Measurements from ENCODE around the gene ZNF627.
"Not testable (repeated sequence)": the region's sequence is repeated elsewhere in the genome, so short reads cannot be mapped to it uniquely, and the experiment has no call there.

The ZNF627 gene

GRCh38 chr19:11598103-11598483, 810 bp downstream of the ZNF627 start:
- H3K9me3 ChIP-seq (ENCODE audit: severe bottlenecking): no peaks in the 10 kb centered on the region
- ATAC-seq (ENCODE audit: low read depth): no peak
- no peaks in the 10 kb centered on the region for H3K27me3 ChIP-seq (ENCODE audit: insufficient read depth, poor library complexity, severe bottlenecking)
- peak overlapping the region; percentile 96 for H3K4me3 ChIP-seq (ENCODE audit: severe bottlenecking)
- no peak for TF ChIP-seq CTCF (IDR thresholded peaks at IDR 0.05; ENCODE audit: poor library complexity, severe bottlenecking)
- no peak for DNase-seq (ENCODE audit: low spot score)
- H3K36me3 ChIP-seq (ENCODE audit: low read depth): peaks cover 39% of the 10 kb centered on the region
- peak overlapping the region; percentile 61 for H3K27ac ChIP-seq (ENCODE audit: poor library complexity, severe bottlenecking)
- peaks cover 4% of the 10 kb centered on the region for H3K4me1 ChIP-seq (ENCODE audit: insufficient read depth, poor library complexity, severe bottlenecking)

GRCh38 chr19:11598746-11599145, 1.5 kb downstream of the ZNF627 start:
- H3K9me3 ChIP-seq (ENCODE audit: severe bottlenecking): no peaks in the 10 kb centered on the region
- no peak for TF ChIP-seq CTCF (IDR thresholded peaks at IDR 0.05; ENCODE audit: poor library complexity, severe bottlenecking)
- H3K36me3 ChIP-seq (ENCODE audit: low read depth): peaks cover 41% of the 10 kb centered on the region
- ATAC-seq (ENCODE audit: low read depth) (no peak), DNase-seq (ENCODE audit: low spot score) (no peak)
- peaks cover 4% of the 10 kb centered on the region for H3K4me1 ChIP-seq (ENCODE audit: insufficient read depth, poor library complexity, severe bottlenecking)
- no peaks in the 10 kb centered on the region for H3K27me3 ChIP-seq (ENCODE audit: insufficient read depth, poor library complexity, severe bottlenecking)
- peak overlapping the region; percentile 96 for H3K4me3 ChIP-seq (ENCODE audit: severe bottlenecking)
- no peak overlapping the region for H3K27ac ChIP-seq (ENCODE audit: poor library complexity, severe bottlenecking)

- peaks cover 50% of the 10 kb centered on the region for H3K36me3 ChIP-seq (ENCODE audit: low read depth)
- not testable (repeated sequence) for ATAC-seq (ENCODE audit: low read depth); DNase-seq (ENCODE audit: low spot score); H3K4me1 ChIP-seq (ENCODE audit: insufficient read depth, poor library complexity, severe bottlenecking); H3K9me3 ChIP-seq (ENCODE audit: severe bottlenecking); H3K27me3 ChIP-seq (ENCODE audit: insufficient read depth, poor library complexity, severe bottlenecking); H3K27ac ChIP-seq (ENCODE audit: poor library complexity, severe bottlenecking); H3K4me3 ChIP-seq (ENCODE audit: severe bottlenecking)
These were observed 2.4 kb downstream of the ZNF627 start for GRCh38 chr19:11599704-11600103.

- H3K4me3 ChIP-seq (ENCODE audit: severe bottlenecking): no peak overlapping the region
- no peaks in the 10 kb centered on the region for H3K27me3 ChIP-seq (ENCODE audit: insufficient read depth, poor library complexity, severe bottlenecking)
- H3K36me3 ChIP-seq (ENCODE audit: low read depth): peaks cover 45% of the 10 kb centered on the region
- no peak overlapping the region for H3K27ac ChIP-seq (ENCODE audit: poor library complexity, severe bottlenecking)
- no peaks in the 10 kb centered on the region for H3K4me1 ChIP-seq (ENCODE audit: insufficient read depth, poor library complexity, severe bottlenecking)
- DNase-seq (ENCODE audit: low spot score) (no peak), ATAC-seq (ENCODE audit: low read depth) (no peak)
- no peaks in the 10 kb centered on the region for H3K9me3 ChIP-seq (ENCODE audit: severe bottlenecking)
- TF ChIP-seq CTCF (IDR thresholded peaks at IDR 0.05; ENCODE audit: poor library complexity, severe bottlenecking): no peak
These were observed 9.2 kb downstream of the ZNF627 start for GRCh38 chr19:11606484-11606883.

- H3K4me1 ChIP-seq (ENCODE audit: insufficient read depth, poor library complexity, severe bottlenecking): no peaks in the 10 kb centered on the region
- no peak overlapping the region for H3K4me3 ChIP-seq (ENCODE audit: severe bottlenecking)
- TF ChIP-seq CTCF (IDR thresholded peaks at IDR 0.05; ENCODE audit: poor library complexity, severe bottlenecking): no peak
- no peaks in the 10 kb centered on the region for H3K27me3 ChIP-seq (ENCODE audit: insufficient read depth, poor library complexity, severe bottlenecking)
- H3K36me3 ChIP-seq (ENCODE audit: low read depth): peaks cover 44% of the 10 kb centered on the region
- no peak overlapping the region for H3K27ac ChIP-seq (ENCODE audit: poor library complexity, severe bottlenecking)
- ATAC-seq (ENCODE audit: low read depth) (no peak), DNase-seq (ENCODE audit: low spot score) (no peak)
- H3K9me3 ChIP-seq (ENCODE audit: severe bottlenecking): no peaks in the 10 kb centered on the region
These were observed 14.4 kb downstream of the ZNF627 start for GRCh38 chr19:11611730-11612129.

Data from RWPE2 (cell line).